ENCODE data around the gene HBB.
"Not testable (repeated sequence)": the region's sequence is repeated elsewhere in the genome, so short reads cannot be mapped to it uniquely, and the experiment has no call there.

Gene HBB

GRCh38 chr11:5226732-5227310 is at the start of gene HBB:
Gene HBB (minus strand): TSS chr11:5227071. CDS start chr11:5227021, 50 bp downstream.
- no peak for DNase-seq

- DNase-seq: no peak
Measured at GRCh38 chr11:5275369-5276110, 48.7 kb upstream of the HBB start.

GRCh38 chr11:5274395-5274794 is 47.5 kb upstream of the HBB start:
- no peak for DNase-seq

- no peak for DNase-seq
Measured at GRCh38 chr11:5272395-5273017, 45.6 kb upstream of the HBB start.

- DNase-seq: no peak
Measured at GRCh38 chr11:5269715-5270147, 42.9 kb upstream of the HBB start, which contains the start of gene HBE1. Gene HBE1 (minus strand): TSS chr11:5269945. CDS start chr11:5269890, 55 bp downstream.

- no peak for DNase-seq
Measured at GRCh38 chr11:5267033-5267563, 40.2 kb upstream of the HBB start.

- DNase-seq: no peak
Measured at GRCh38 chr11:5266609-5267008, 39.7 kb upstream of the HBB start.

GRCh38 chr11:5265832-5266231 is 39.0 kb upstream of the HBB start:
- no peak for DNase-seq

GRCh38 chr11:5258543-5259262 is 31.8 kb upstream of the HBB start:
- no peak for DNase-seq

GRCh38 chr11:5257296-5257695 is 30.4 kb upstream of the HBB start:
- DNase-seq: no peak

GRCh38 chr11:5254646-5255413 is 28.0 kb upstream of the HBB start, which contains the start of gene HBG2:
Gene HBG2 (minus strand): TSS chr11:5254781. CDS start chr11:5254728, 53 bp downstream.
- not testable (repeated sequence) for DNase-seq

- not testable (repeated sequence) for DNase-seq
Measured at GRCh38 chr11:5254023-5254422, 27.2 kb upstream of the HBB start.

- DNase-seq: not testable (repeated sequence)
Measured at GRCh38 chr11:5253440-5253839, 26.6 kb upstream of the HBB start.

GRCh38 chr11:5252919-5253265 is 26.0 kb upstream of the HBB start:
- DNase-seq: no peak

- no peak for DNase-seq
Measured at GRCh38 chr11:5252192-5252918, 25.5 kb upstream of the HBB start.

- no peak for DNase-seq
Measured at GRCh38 chr11:5251746-5252145, 24.9 kb upstream of the HBB start.

GRCh38 chr11:5250543-5251204 is 23.8 kb upstream of the HBB start:
- no peak for DNase-seq

- not testable (repeated sequence) for DNase-seq
Measured at GRCh38 chr11:5249807-5250396, 23.0 kb upstream of the HBB start, which contains the start of gene HBG1. Gene HBG1 (minus strand): TSS chr11:5249857. CDS start chr11:5249804, 53 bp downstream.

GRCh38 chr11:5248498-5248897 is 21.6 kb upstream of the HBB start:
- DNase-seq: not testable (repeated sequence)

GRCh38 chr11:5247472-5248192 is 20.8 kb upstream of the HBB start:
- no peak for DNase-seq
